ENCODE measurements around the gene C1QTNF12.

DNA sequence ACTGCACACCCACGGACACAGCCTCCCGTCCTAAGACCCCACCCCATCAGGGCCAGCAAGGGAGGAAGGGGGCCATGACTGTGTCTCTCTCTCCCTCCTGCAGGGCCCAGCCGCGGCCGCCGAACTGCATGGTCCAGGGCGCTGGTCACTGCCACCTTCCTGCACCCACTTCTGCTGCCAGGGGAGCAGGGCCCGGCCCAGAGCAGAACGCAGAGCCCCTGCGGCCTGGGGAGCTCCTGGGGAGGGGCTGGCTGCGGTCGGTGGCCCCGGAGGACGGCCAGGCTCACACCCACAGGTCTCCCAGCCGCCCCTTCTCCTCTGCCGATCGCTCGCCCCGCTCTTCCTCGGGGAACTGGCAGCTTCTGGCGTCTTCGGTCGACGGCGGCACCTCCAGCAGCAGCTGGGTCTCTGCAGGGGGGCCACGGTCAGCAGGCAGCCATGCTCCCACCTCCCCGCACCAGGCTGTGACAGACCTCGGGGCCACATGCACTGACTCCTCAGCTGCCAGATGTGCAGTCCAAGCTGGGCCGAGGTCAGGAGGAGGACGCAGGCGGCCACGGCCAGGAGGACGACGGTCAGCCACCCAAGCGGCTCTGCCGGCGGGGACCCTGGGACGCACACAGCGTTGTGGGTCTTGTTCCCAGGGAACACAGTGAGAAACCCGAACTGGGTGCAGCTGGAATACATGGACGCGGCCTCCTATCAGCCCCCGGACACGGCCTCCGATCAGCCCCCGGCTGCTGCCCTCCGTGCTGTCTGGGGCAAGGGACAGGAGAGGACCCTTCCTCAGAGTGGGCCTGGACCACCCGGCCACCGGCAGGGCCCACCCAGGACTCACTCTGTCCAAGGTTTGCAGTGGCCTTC is 42.7 kb downstream of the C1QTNF12 start:
- TF ChIP-seq, protein P1, sequence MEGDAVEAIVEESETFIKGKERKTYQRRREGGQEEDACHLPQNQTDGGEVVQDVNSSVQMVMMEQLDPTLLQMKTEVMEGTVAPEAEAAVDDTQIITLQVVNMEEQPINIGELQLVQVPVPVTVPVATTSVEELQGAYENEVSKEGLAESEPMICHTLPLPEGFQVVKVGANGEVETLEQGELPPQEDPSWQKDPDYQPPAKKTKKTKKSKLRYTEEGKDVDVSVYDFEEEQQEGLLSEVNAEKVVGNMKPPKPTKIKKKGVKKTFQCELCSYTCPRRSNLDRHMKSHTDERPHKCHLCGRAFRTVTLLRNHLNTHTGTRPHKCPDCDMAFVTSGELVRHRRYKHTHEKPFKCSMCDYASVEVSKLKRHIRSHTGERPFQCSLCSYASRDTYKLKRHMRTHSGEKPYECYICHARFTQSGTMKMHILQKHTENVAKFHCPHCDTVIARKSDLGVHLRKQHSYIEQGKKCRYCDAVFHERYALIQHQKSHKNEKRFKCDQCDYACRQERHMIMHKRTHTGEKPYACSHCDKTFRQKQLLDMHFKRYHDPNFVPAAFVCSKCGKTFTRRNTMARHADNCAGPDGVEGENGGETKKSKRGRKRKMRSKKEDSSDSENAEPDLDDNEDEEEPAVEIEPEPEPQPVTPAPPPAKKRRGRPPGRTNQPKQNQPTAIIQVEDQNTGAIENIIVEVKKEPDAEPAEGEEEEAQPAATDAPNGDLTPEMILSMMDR (conservative IDR thresholded peaks at IDR 0.05) = no peak
- no peak for TF ChIP-seq ZFX (IDR thresholded peaks at IDR 0.05)

Measured in C4-2B (cell line).